ENCODE data around the gene ZSCAN18.

DNA sequence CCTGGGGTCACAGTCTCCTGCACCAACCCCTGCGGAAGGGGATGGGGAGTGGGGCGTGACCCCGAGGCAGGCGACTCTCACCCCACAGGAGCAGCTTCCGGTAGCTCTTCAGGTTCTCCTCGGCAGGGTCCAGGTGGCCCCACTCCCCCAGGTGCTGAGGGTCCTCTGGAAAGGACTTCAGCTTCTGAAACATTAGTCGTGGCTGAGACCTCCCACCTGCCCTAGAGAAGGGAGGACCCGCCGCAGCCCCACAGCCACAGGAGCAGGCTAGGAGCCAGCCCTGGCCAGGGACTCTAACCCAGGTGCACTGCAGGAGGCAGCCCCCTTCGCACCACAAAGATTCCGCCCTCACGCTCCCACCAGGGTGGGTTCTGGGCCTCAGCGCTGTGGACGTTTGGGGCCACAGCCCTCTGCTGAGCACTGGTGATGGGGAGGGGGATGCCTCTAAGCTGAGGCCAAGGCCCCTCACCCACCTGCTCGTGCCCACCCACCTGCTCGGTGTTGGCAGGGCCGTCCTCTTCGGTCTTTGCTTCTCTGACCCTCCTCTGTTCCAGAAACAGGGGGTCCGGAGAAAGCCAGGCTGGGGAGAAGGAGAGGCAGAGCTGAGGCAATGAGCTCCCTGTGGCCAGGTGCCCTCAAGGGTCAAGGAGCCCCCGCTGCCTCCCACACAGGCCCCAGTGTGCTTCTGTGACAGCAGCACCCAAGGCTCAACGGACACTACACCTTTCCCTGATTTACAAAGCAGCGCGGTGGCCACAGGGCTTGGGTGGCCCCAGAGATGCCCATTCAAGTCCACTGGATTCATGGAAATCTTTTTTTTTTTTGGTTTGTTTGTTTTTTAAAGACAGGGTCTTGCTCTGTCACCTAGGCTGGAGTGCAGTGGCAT lies 11.0 kb downstream of the ZSCAN18 start:
- TF ChIP-seq, protein P1, sequence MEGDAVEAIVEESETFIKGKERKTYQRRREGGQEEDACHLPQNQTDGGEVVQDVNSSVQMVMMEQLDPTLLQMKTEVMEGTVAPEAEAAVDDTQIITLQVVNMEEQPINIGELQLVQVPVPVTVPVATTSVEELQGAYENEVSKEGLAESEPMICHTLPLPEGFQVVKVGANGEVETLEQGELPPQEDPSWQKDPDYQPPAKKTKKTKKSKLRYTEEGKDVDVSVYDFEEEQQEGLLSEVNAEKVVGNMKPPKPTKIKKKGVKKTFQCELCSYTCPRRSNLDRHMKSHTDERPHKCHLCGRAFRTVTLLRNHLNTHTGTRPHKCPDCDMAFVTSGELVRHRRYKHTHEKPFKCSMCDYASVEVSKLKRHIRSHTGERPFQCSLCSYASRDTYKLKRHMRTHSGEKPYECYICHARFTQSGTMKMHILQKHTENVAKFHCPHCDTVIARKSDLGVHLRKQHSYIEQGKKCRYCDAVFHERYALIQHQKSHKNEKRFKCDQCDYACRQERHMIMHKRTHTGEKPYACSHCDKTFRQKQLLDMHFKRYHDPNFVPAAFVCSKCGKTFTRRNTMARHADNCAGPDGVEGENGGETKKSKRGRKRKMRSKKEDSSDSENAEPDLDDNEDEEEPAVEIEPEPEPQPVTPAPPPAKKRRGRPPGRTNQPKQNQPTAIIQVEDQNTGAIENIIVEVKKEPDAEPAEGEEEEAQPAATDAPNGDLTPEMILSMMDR (IDR thresholded peaks at IDR 0.05): no peak
- TF ChIP-seq POLR2A (IDR thresholded peaks at IDR 0.05): no peak
